ENCODE results near the gene DMRT2.
A peak's percentile ranks its signal among the peaks of the same experiment; 100 is the strongest.

DMRT2 gene

DNA sequence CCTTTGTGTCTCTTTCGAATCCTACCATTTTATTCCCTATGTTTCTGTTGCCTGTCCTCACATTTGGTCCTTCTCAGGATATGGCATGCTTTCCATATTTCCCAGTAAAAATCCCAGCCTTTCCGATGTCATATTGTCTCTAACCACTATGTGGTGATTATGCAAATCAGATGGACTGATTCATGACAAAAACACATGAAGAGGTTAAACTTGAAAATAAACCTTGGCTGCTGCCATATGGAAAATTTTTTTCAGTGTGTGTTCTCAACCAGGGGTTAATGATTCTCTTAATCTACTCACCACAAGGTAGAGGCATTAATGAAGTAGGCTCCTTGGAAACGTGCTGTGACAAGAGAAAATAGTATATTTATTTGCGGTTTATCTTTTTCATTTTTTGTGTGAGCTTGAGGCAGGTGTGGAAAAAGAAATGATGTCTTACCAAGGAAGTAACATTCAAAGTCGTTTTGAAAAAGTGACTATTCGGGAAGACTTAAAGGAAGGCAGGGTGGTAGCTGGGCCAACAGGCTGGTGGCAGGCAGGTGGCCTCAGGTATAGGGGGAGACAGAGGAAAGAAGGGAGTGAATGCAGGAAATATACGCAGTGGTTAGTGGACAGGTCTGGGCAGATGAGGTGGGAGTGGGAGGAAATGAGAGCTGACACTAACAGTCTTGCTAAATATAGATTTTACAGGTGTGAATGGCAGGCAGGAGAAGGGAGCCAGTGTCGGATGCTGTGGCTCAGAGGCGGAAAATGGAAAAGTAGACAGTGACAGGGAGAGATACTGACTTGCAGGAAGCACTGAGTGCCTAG lies 46.2 kb downstream of the DMRT2 start:
- no peak for DNase-seq

DNA sequence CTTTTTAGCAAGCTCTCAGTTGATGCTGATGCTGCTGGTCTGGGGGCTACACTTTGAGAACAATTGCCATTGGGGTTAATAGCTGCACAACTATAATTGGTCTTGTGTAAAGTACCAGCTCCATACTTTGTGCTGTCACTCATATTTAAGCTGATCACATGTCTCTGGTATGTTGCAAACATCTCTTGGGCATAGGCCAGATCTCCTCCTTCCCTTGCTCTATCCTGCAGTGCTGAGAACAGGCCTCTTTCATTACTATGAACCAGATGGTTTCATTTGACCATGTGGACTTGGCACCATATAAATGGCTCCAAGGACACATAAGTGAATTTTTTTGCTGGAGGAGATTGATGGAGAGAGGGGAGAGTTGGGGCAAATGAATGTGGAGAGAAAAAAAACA lies 48.4 kb downstream of the DMRT2 start:
- DNase-seq = peak; percentile 12

DNA sequence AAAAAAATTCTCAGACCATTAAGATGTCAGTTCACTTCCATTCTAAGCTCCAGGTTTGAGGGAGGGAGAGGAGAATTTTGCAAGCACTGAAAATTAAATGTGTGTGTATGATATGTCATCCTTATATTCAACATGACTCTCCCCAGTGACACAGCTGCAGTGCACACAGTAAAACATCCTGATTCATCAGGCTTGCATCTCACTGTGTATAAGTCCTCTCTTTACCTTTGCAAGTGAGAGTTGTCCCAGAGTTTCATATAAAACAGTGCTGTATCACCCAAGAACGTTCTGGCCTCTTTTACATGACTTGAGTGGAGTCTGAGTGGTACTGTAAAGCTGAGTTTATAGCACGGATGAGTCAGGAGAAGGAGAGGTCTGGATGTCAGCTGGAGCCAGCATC lies 50.0 kb downstream of the DMRT2 start:
- DNase-seq = no peak

DNA sequence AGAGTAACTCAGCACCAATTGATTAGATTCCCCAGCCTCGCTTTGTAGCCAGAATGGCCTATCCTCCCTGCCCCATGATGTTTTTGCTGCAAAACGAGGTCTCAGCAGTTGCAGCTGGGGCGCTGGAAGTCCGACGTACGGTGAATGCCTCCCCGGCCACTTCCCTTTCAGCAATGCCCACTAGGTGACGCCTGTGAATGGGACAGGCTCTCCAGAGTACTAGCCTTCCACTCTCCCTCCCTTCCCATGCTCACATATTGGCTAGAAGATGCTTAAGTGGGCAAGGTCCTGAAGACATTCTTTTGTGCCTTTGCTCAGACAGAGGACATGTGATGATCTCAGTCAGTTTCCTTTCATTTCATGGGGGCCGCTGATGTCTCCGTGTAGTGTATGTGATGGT lies 50.8 kb downstream of the DMRT2 start:
- DNase-seq = peak; percentile 75

DNA sequence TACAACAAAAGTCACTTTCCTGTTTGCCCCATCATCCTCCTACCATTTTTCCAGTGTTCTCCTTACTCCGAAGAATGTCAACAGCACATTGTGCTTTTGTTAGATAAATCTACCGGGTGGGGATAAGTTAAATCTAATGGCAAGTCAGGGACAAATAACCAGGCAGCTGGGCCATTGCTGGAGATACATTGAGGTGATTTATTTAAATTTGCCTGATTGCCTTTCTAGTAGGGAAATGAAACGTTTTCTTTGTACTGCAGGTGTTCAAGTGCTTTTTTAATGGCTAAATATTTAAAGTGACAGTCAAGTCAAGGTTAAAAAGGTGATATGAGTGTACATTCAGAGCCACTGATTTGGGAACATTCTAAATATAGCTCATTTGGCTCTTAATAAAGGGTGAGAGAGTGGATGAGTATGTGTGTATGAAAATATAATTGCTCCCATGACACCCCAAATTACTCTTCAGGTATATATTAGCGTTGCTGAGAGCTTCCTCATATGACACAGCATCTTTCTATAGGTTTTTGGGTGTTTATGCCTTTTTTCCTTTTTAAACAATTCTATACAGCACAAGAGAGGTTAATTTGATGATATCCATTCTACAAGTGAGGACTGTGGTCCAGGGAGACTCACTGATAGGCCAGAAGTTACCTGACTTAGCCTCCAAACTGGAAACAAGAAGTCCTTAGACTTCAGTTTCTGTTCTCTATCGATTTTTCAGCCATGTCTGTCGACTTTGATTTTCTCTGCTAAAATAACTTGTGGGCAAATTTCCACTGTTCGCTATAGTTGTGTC lies 51.9 kb downstream of the DMRT2 start:
- DNase-seq = no peak

DNA sequence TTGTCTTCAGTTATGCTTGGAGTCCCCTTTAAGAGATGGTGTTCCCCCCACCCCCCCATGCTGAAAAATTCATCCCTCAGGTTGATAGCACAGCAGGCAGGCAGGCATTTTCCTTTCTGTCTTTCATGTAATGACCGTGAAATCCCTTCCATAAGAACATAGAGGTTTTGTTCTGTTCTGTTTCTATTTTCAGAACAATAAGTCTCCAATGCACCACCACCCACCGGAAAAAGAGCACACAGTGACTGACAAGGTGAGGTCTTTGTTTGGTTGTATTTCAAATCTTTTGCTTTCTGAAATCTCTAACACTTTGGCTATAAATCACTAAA lies 52.4 kb downstream of the DMRT2 start:
- peak; percentile 14 for DNase-seq
